ENCODE measurements around the gene CCDC39.

CCDC39 gene

DNA sequence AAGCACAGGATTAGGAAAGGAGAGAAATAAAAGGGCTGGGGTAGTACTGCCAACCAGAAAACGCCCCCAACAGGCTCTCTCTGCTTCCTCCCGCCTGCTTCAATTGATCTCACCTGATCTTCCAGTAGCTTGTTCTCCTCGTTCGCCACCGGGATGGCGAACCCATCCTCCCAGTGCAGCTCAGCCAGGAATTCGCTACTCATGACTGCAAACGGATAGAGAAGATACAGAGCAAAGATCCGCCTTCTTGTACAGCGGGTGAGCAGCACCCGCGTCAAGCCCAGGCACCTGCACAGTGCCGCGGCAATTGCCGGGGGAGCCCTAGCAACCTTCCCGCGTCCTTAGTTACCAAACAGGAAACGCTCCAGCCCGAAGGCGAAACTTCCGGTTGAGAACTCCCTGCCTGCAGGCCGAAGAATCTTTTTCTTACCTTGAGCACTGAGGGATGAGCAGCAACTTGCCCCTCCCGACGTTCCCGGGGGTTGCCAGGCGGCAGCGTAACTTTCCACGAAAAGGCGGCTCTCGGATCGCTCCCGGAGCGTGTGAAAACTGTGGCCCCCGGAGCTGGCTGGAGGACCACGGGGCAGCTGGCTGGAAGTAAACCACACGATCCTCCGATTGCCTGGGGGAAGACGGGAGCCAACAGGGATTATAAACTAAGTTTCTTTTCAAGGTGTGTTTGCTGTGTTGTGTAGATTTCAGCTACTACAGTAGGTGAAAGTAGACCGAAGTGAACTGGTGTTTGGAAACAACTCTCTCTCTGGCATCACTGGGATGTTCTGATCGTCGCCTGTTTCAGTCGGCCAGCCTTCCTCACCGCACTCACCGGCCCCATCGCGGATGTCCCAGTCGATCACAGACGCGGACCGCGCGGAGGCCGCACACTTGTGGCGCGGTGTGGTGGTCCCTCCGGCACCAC is at the start of gene CCDC39:
CCDC39 (minus strand) TSS at position 312 of the 919 bp plus-strand sequence; CDS start at position 203, 109 bp downstream.
- peak within 1 kb of the TSS; percentile 89 for H3K4me3 ChIP-seq (ENCODE audit: low read depth, low read length)

DNA sequence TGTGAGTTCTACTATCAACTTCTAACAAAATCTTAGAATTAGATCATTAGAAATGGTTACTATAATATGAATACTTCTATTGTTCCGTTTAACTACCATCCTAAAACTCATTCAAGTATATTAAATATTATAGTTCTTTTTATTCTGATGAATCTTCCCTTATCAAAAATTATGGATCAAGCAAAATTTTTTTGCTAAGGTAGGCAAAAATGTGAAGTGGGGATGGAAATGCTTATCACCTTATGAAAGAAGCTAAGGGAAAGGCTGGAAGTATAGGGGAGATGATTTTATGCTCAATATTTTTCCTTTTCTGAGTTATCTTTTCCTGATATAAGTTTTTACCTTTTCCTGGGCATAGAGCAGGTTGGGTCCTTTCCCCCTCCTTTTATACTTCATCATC is 40.7 kb upstream of the CCDC39 start:
- H3K4me3 ChIP-seq (ENCODE audit: low read depth, low read length) = no peak overlapping the region

DNA sequence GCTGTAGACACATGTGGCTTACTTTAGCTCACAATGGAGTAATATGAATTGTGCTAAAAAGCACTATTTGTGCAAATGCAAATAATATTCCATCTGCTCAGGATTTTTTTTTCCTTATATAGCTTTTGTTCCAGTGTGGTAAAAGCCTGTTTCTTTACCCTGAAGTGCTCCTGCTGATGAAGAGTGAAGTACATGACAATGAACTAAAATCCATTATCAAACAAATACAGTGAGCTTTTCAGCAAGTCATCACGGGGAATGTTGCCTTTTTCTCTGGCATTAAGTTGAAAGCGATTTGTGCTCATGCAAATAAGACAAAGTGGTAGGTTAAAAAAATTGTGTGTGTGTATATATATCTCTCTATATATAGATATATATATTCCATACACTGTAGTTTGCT is 28.6 kb upstream of the CCDC39 start:
- H3K4me3 ChIP-seq (ENCODE audit: low read depth, low read length) = no peak overlapping the region

DNA sequence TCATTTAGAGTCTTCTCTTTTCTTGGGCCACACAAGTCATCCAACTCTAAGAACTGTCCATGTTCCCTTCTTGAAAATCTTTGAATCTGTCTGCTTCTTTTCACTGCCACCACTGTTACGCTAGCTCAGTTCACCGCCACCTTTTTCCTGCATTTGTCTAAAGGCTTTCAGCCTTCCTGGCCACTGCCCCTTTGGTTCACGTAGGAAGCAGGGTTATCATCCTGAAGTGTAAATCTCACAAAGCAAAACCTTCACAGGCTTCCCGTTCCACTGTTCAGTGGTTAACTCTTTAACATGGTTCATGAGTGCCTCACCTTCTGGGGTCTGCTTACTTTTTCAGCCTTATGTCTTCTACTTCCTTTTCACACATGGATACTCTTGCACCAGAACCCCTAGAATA is 26.3 kb upstream of the CCDC39 start:
- H3K4me3 ChIP-seq (ENCODE audit: low read depth, low read length) = no peak overlapping the region

DNA sequence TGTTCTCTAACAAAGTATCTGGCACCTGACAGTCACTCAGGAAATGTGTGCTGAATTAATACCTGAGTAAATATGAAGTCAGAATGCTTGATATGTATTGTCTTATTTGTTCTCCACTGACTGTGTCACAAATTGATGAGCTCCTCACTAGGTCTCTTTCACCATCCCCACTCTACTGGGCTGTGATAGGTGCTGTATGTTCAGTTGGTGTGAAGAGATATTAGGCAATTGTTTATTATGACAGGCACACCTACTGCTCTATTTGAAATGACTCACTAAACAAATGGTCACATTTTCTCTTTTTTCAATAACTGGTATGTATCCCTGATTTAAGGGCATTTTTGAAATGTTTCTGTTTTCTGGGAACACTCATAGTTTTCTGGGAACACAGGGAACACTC is 25.2 kb upstream of the CCDC39 start:
- H3K4me3 ChIP-seq (ENCODE audit: low read depth, low read length) = no peak overlapping the region

DNA sequence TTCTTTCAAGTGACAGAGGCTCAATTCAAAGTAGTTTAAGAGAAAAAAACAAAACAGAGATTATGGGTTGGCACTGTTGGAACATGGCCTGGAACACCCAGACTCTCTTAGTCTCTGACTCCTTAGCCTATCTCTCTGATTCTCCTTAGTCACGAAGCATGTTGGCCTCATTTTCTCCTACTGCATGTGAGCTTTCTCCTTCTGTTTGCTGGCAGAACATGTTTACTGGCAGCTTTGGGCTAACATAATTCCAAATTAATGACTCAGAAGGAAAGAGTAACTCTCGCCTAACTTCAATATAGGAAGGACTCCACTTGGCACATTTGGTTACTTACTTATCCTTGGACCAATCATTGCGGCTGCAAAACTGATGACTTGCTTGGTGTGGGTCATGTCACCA is 21.7 kb upstream of the CCDC39 start:
- no peak overlapping the region for H3K4me3 ChIP-seq (ENCODE audit: low read depth, low read length)

DNA sequence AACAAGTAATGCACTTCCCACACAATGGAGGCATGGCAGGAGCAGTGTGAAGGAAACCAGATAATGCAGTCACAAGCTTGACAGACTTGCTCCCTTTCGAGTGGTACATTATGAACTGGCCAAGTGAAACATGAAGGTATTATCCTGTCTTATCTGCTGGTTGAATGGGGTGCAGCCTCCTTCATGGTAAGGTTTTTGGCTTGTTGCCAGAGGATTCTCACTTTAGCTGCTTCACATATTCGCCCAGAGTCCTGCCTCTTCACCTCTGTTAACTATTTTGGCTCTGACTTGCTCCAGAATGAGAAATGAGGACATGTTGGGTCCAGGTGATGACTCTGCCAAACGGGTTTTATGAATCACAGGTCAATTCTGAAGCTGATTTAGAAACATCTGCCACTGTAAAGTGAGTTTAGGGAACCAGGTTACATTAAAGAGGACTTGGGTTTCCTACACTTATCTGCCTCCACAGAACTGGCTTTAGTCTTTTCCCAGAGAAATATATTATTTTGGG is 19.5 kb upstream of the CCDC39 start:
- H3K4me3 ChIP-seq (ENCODE audit: low read depth, low read length) = no peak overlapping the region

DNA sequence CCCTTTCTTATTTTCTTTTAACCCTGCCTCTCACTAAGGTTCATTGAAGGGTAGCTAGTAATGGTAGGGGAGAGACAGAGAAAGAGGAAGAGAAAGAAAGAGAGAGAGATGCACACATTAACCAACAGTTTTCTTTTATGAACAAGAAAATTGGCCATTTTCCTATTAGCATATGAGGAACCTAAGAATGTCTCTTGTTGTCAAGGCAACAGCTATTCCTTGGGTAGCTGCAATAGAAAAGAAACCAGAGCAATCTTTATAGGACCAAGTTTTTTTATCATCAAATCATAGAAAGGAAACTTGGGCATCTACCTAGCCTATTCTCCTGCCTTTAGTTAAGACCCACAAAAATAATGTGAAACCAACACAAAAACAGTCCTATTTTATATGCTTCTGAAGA is 15.0 kb upstream of the CCDC39 start:
- H3K4me3 ChIP-seq (ENCODE audit: low read depth, low read length) = no peak overlapping the region

DNA sequence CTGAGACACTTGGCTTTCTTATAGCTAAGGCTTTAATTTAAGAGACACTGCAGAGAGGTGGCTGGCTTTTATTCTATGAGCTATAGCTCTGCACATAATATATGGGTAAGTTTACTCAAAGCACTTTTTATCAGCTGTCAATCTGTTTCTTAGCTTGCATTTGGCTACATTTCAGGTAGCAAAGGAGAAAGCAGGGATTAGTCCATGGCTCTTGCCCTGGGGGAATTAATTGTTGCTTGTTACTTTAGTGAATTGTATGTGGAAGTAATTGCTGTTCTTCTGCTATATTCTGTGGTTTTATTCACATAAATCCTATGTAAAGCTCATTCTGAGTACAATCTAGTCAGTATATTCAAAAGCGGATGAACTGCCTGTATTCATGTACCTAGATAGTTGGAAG is 14.4 kb upstream of the CCDC39 start:
- no peak overlapping the region for H3K4me3 ChIP-seq (ENCODE audit: low read depth, low read length)

DNA sequence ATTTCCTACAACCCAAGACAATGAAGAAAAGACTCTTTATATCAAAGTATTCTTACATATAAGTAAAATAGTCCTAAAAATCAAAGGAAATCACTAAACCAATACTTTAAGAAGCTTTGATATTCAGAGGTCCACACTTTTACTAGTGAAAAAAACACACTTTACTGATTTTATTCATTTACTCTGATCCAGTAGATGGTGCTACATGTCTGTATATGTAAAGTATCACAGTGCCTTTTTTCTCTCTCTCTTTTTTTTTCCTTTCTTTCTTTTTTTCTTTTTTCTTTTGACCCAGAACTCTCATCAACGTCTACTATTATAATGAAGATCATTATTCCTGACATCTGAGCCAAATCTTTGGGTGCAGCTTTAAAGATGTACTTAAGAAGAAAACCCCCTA is 10.8 kb upstream of the CCDC39 start:
- H3K4me3 ChIP-seq (ENCODE audit: low read depth, low read length) = no peak overlapping the region

DNA sequence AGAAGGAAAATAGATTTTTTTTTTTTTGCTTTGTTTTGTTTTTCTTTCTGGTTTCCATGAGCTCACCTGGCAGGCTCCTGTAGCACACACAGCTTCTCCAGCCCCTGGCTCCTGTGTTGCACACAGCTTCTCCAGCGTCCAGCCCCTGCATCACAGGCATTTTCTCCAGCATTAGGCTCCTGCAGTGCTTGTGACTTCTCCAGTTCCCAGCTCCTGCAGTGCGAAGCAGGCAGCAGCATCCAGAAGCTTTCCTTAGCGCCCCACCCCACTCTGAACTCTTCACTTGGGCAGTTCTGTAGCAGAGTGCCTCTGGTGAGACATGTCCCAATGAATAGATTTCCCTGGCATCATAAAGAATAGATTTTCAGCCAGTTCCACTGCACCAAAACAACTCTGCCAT is 5.5 kb upstream of the CCDC39 start:
- no peak overlapping the region for H3K4me3 ChIP-seq (ENCODE audit: low read depth, low read length)

DNA sequence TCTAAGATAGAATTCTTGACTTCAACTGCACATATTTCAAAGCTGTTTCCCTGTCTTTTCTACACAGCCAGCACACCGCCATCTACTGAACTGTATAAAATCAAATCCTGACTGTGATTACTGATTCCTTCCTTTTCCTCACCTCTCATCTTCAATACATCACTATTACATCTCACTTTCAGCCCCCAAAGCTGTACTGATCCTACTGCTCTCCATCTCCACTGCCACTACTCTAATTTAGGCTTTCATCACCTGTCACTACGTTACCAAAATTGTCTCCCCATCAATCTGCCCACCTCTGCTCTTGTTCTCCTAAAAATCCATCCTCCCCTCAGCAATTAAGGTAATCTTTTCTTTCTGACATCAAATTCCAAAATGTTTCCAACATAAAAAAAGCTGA is 4.5 kb upstream of the CCDC39 start:
- H3K4me3 ChIP-seq (ENCODE audit: low read depth, low read length) = no peak overlapping the region

DNA sequence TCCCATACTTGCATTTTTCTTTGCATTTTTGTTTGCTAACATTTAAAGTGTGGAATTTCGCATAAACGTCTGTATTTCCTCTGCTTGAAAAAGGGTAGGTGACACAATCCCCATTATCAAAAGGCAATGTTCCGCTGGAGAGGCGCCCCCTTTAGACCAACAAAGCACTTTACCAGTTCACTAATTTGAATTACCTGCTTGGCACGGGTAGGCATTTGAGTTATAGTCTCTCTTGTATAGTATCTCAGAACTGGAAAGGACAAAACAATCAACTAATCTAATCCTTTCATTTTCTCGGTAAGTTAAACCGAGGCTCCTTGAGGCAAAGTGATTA is 775 bp upstream of the CCDC39 start:
- H3K4me3 ChIP-seq (ENCODE audit: low read depth, low read length) = peak overlapping the region; percentile 89

DNA sequence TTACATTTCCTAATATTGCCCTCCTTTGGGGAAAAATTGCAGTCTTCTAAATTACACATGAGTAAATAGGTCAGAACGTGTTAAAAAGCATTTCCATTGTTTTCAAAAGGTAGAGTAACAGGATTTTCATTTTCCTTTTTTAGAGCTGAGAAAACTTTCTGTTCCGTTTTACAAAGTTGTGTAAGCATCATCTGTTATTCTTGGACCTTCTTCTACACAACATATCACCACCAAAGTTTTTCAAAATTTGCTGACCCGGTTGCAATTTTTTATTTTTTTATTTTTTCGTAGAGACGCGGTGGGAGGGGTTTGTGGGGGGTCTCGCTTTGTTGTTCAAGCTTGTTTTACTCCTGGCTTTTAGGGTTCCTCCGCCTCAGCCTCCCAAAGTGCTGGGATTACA is 1.1 kb downstream of the CCDC39 start:
- peak overlapping the region; percentile 89 for H3K4me3 ChIP-seq (ENCODE audit: low read depth, low read length)

DNA sequence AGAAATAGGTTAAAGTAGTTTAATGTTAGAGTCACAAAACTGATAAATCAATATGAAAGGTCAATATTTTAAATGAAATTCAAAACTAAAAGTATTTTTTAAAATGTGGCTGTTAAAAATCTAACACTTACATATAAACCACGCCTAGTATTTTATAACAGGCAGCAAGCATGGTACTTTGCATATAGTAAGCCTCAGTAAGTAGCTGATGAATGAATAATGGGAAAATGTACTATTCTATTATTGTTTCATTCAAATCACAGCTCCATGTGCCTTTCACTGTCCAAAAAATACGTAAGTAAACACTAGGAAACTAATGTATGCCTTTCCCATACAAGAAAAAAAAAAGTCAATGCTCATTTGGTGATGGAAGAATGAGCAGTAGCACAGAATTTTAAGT is 17.8 kb downstream of the CCDC39 start:
- no peak overlapping the region for H3K4me3 ChIP-seq (ENCODE audit: low read depth, low read length)

DNA sequence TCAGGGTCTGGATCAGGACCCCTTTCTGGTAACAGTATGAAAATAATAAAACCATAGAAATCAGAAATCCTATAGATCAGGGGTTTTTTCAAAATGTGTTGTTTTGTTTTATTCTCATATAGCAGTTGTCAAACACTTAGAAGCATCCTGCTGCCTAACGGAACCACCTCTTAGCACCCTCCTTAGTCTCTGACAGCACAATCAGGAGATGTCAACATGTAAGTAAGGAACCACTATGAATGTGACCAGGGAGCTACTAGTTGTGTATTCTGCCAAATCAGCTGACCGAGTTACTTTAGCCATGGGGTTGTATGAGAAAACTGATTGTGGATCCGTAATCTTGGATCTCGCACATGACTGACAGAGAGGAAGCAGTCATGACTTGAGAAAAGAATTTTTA is 22.2 kb downstream of the CCDC39 start:
- H3K4me3 ChIP-seq (ENCODE audit: low read depth, low read length) = no peak overlapping the region

DNA sequence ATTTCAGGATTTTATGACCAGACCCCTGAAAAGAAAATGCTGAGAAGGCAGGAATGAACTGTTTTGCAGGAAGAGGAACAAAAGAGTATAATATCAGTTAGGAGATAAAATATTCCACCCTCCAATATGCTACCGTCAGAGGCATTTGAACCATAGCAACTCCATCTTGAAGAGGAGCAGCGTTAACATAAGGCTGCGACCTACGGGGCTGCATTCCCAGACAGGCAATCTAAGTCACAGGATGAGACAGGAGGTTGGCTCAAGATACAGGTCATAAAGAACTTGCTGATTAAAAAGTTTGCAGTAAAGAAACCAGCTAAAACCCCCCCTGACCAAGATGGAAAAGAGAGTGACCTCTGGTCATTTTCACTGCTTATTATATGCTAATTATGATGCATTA is 22.9 kb downstream of the CCDC39 start:
- H3K4me3 ChIP-seq (ENCODE audit: low read depth, low read length) = no peak overlapping the region

DNA sequence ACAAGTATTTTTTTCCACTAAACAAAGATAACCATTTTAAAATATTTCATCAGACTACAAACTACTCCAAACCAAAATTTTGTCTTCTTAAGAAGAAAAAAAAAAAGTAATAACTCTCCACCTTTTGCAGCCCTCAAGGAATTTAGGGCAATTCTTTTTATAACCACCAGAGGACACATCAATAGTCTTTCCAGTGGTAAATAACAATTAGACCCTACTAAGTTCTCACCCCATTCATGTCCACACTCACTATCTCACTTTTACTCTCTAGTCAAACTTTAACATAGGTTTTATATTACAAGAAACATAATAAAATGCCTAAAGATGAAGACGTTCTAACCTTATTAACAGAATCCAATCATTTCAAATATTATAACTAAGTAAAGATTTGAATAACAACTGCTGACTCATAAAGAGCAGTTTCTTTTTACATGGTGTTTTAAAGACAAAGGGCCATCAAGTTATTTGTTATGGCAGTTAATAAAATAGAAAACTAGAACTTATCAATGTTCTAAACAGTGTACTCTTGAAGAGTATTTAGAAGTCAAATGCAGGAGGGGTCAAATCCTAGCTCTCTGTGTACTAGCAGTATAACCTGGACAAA is 33.0 kb downstream of the CCDC39 start:
- H3K4me3 ChIP-seq (ENCODE audit: low read depth, low read length) = no peak overlapping the region

DNA sequence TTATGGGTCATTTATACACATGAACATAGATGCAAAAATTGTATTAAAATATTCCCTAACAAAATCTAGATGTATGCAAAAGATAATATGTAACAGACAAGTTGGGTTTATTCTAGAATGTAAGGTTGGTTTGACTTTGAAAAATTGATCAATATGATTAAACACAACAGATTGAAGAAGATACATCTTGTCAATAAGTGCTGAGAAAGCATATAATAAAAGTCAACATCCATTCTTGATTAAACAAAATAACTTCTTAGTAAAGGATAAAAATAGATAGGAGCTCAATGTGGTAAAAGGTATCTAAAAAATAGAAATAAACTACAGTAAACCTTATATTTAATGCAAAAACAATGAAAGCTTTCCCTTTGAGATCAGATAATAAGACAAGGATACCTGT is 38.3 kb downstream of the CCDC39 start:
- H3K4me3 ChIP-seq (ENCODE audit: low read depth, low read length) = no peak overlapping the region

DNA sequence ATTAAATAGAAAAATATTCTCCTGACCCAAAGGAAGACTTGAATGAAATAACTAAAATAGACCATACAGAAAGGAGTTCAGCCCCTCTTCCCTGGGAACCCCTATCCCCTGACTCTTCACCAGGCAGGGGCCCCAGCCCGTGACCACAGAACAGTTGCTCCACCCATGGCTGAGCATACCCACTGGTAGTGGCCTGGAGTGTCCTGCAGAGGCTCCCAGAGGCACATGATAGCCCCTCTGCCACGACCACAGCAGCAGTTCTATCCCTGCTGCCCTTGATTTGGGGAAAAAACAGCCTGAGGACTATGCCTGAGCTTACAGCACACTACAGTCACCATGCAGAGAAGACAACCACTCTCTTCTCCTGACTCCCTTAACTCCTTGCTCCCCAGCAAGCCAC is 45.6 kb downstream of the CCDC39 start:
- H3K4me3 ChIP-seq (ENCODE audit: low read depth, low read length) = no peak overlapping the region

DNA sequence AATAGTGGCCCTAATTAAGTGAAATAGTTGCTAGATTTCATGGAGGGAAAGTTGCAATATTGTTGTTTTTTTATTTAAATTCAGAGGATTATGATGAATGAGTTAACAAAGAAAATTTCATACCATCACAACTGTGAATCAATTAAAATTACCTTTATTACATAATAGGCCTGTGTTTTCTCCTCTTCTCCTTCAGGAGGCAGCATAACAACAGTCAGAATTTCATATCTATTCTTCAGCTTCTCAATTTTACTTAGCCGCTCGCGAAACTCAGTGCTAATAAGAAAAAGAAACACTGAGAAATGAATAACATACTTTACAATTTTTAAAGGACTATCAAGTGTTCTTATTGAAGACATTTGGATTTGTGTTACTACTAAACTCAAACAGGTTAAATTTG is 48.0 kb downstream of the CCDC39 start:
- no peak overlapping the region for H3K4me3 ChIP-seq (ENCODE audit: low read depth, low read length)

DNA sequence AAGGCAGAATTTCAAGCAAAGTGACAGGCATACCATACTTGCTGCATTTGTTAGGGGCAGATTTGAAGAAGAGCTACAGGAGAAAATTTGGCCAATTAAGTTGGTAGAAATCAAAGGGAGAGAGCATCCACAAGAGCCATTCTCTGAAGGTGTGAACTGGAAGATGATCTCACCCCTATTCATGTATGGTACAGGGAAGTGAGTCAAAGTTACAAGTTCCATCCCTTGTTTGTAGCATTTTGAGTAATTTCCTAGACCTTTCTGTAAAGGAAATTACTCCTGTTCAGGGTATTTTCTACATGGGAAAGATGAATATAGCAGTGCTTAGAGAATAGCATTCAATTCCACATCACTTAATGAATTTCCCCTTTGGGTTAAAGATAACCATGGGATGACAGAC is 48.9 kb downstream of the CCDC39 start:
- H3K4me3 ChIP-seq (ENCODE audit: low read depth, low read length) = no peak overlapping the region
